Thymus (tissue), 11 donors: ENCODE results near the gene XRCC3. TPM values are rescaled to one million over a fixed set of nuclear protein-coding genes. Genes with fewer than 3 reads are reported as not detected.

Experiments
- DNase-seq, 9 donors: peaks; one replicate each; pipeline ENCODE4 v3.0.0-alpha.2; 2013; ENCODE audit warnings: low spot score in 9 of 9, low read depth in 6 of 9, missing footprints in 1 of 9
- H3K27ac ChIP-seq, 2 donors: one replicate each; pipeline ENCODE4 v1.5.1; 2013; ENCODE audit warnings: control low read depth in 1 of 2, low read depth in 1 of 2, low read length in 1 of 2, mild to moderate bottlenecking in 1 of 2, moderate library complexity in 1 of 2
- H3K27me3 ChIP-seq, 2 donors: one replicate each; pipeline ENCODE4 v1.5.1; 2013; ENCODE audit warnings: low read length in 1 of 2; ENCODE audit not compliant: control insufficient read depth in 2 of 2, insufficient read depth in 1 of 2
- H3K36me3 ChIP-seq, 2 donors: one replicate each; pipeline ENCODE4 v1.5.1; 2013; ENCODE audit warnings: low read length in 1 of 2, mild to moderate bottlenecking in 1 of 2, moderate library complexity in 1 of 2; ENCODE audit not compliant: control insufficient read depth in 2 of 2, insufficient read depth in 2 of 2
- H3K4me1 ChIP-seq, 2 donors: one replicate each; pipeline ENCODE4 v1.5.1; 2013; ENCODE audit warnings: low read length in 2 of 2; ENCODE audit not compliant: control insufficient read depth in 2 of 2, insufficient read depth in 2 of 2
- H3K4me3 ChIP-seq, 2 donors: one replicate each; pipeline ENCODE4 v1.5.1; 2013; ENCODE audit warnings: low read length in 2 of 2, control low read depth in 1 of 2, mild to moderate bottlenecking in 1 of 2
- H3K9me3 ChIP-seq, 2 donors: one replicate each; pipeline ENCODE4 v1.5.1; 2013; ENCODE audit warnings: low read length in 1 of 2, mild to moderate bottlenecking in 1 of 2; ENCODE audit not compliant: control insufficient read depth in 2 of 2, insufficient read depth in 1 of 2
- WGBS: extraction: QIAGEN DNeasy Blood & Tissue Kit; methylation state at CpG from one replicate; pipeline ENCODE4 v1.1.7; 2013; 5-methylcytosine and 5-hydroxymethylcytosine counted together
- polyA plus RNA-seq: library from polyadenylated mRNA; stranded (reverse); fragments of 200-250 nt; gene quantifications from one replicate; pipeline ENCODE4 v1.2.3, GENCODE V29; 2013
- total RNA-seq: library from RNA; stranded (reverse); fragments of 120-200 nt; gene quantifications from one replicate; pipeline ENCODE4 v1.2.4, GENCODE V29; 2013
- donor health status: healthy.

XRCC3 gene
- total and polyA plus RNA-seq, 2 donors = 4.4 to 15.9 TPM

DNA sequence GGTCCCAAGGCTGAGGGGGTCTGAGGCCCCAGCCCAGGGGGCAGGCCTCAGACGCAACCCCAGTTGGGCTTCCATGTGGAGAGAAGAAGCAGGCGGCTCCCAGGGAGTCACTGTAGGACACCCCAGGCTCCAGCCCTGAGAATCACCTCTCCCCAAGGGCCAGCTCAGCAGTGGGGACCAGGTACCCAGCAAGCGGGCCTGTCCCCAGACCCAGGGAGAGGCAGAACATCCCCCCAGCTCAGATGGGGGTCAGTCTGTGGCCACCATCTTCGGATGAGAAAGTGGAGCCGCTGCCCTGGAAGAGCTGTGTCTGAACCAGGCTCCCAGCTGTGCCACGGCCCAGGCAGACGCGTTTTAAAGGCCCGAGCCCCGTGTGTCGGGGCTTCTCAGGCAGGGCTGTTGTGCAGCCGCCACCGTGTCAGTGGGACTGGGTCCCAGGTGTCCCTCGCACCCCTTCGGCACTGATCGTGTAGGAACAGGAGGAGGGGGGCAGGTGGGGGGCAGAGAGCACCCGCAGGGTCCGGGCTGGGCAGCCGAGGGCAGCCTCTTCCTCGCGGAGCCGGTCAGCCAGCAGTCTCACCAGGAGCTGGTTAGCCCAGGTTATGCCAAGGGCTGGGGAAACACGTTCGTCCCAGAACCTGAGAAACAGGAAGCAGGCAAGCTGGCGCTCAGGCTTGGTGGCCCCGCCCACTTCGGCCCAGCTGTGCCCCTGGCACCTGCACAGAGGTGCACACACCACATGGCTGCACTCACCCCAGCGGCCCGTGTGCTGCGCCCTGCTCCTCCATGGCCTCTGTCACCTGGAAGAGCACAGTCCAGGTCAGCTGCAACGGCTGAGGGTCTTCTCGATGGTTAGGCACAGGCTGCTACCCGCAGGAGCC lies 16.6 kb downstream of the XRCC3 start:
- H3K27ac ChIP-seq = peak overlapping the region in 1 of 2 donors; percentile 11
- H3K9me3 ChIP-seq = no peaks in the 10 kb centered on the region
- peak in 4 of 9 donors; percentile 33 to 65 (median 54) for DNase-seq
- 84% methylated on average over 33 of the region's 33 CpGs for WGBS
- H3K4me1 ChIP-seq = peaks cover 10 to 24% of the 10 kb centered on the region in 2 donors
- H3K27me3 ChIP-seq = no peaks in the 10 kb centered on the region
- no peak overlapping the region for H3K4me3 ChIP-seq
- peaks cover 85 to 88% of the 10 kb centered on the region in 2 donors for H3K36me3 ChIP-seq

DNA sequence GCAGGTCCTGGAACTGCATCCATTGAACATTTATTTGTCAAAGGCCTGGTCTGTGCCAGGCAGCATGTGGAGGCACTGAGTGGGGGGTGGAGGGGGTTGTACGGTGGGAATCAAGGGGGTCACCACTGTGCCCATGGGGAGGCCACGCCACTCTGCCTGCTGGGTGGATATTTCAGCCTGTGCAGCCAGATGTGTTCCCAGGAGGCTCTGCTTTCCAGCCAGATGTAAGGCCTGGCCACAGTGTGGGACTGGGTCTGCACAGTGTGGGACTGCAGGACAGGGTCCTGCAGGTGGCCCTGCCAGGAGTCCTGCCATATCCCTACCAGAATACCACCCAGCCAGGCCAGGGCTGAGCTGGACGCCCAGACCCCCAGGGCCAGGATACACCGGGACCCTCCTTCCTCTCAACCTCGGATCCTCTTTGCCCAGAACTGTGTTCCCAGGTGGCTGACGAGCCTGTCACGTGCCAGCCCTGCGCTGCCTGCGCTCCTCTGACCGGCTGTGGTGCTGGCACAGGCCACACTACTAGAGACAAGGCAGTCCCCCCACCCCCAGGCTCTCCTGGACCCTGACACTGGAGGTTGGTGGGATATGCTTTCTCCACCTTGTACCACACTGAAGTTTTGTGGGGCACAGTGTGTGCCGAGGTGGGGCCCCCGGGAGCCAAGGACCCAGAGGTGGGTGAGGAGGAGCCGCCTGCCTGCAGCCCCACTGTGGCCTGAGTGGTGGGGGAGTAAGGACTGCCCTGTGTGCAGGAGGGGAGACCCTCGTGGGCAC lies 17.5 kb downstream of the XRCC3 start:
- H3K36me3 ChIP-seq = peaks cover 86 to 88% of the 10 kb centered on the region in 2 donors
- H3K27me3 ChIP-seq = no peaks in the 10 kb centered on the region
- H3K4me1 ChIP-seq = peaks cover 10 to 24% of the 10 kb centered on the region in 2 donors
- H3K9me3 ChIP-seq = no peaks in the 10 kb centered on the region
- no peak overlapping the region for H3K4me3 ChIP-seq
- 95% methylated on average over 14 of the region's 14 CpGs for WGBS
- DNase-seq = no peak
- no peak overlapping the region for H3K27ac ChIP-seq

- peaks cover 83 to 86% of the 10 kb centered on the region in 2 donors for H3K36me3 ChIP-seq
- WGBS = 91% methylated on average over 3 of the region's 3 CpGs
- peaks cover 10 to 24% of the 10 kb centered on the region in 2 donors for H3K4me1 ChIP-seq
- DNase-seq = no peak
- no peaks in the 10 kb centered on the region for H3K27me3 ChIP-seq
- no peaks in the 10 kb centered on the region for H3K9me3 ChIP-seq
- no peak overlapping the region for H3K27ac ChIP-seq
- no peak overlapping the region for H3K4me3 ChIP-seq
Observed at GRCh38 chr14:103697206-103697602, 18.0 kb downstream of the XRCC3 start.

- H3K36me3 ChIP-seq = peaks cover 82 to 86% of the 10 kb centered on the region in 2 donors
- H3K4me3 ChIP-seq = no peak overlapping the region
- WGBS = 76% methylated on average over 17 of the region's 17 CpGs
- no peaks in the 10 kb centered on the region for H3K9me3 ChIP-seq
- no peak for DNase-seq
- peak overlapping the region in 1 of 2 donors; percentile 23 for H3K27ac ChIP-seq
- H3K4me1 ChIP-seq = peaks cover 10 to 24% of the 10 kb centered on the region in 2 donors
- H3K27me3 ChIP-seq = no peaks in the 10 kb centered on the region
Observed at GRCh38 chr14:103696466-103697071, 18.7 kb downstream of the XRCC3 start.

DNA sequence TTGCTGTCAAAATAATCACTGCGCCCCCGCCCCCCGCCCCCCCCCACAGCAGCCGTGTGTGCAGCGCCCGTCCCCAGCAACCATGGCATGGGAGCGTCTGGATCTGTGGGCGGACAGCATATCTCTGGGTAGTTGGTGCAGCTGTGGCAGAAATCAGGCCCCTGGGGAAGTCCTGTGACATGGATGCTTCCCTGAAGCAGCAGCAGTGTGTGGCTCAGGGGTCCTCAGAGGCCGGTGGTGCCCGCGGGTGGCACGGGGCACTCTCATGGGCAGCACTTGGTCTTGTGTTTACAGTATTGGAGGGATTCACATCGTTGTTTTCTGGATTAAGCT lies 19.2 kb downstream of the XRCC3 start:
- Histone ChIP-seq H3K9me3 (no peaks in the 10 kb centered on the region), H3K27me3 (no peaks in the 10 kb centered on the region), H3K36me3 (peaks cover 77 to 82% of the 10 kb centered on the region in 2 donors), H3K4me3 (no peak overlapping the region), H3K4me1 (peaks cover 10 to 24% of the 10 kb centered on the region in 2 donors), H3K27ac (no peak overlapping the region)
- DNase-seq = no peak
- WGBS = 77% methylated on average over 13 of the region's 13 CpGs

- no peak overlapping the region for H3K4me3 ChIP-seq
- no peak for DNase-seq
- 93% methylated on average over 14 of the region's 14 CpGs for WGBS
- H3K27me3 ChIP-seq = no peaks in the 10 kb centered on the region
- no peaks in the 10 kb centered on the region for H3K9me3 ChIP-seq
- H3K4me1 ChIP-seq = peaks cover 10 to 24% of the 10 kb centered on the region in 2 donors
- no peak overlapping the region for H3K27ac ChIP-seq
- peaks cover 72 to 77% of the 10 kb centered on the region in 2 donors for H3K36me3 ChIP-seq
Observed at GRCh38 chr14:103695296-103696069, 19.8 kb downstream of the XRCC3 start.

DNA sequence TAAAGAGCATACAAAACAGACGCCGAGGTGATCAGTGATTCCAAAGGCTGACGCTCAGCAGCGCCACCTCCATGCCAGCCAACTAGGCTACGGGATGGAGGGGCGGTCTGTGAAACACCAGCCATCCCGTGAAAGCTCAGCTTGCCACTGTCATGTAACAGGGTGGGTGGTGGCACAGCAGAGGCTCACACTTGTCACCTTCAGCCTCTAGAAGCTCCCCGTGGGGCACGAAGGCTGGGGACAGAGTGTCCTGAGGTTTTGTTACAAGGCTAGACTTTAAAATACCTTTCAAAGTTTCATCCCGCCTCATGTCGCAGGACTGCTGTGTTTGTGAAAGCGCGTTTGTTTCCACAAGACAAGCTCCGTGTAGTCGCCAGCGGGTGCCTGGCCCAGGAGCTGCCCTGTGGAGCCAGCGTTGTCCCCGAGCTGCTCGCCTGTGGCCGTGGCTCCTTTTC lies 20.7 kb downstream of the XRCC3 start:
- 97% methylated on average over 20 of the region's 20 CpGs for WGBS
- no peak for DNase-seq

DNA sequence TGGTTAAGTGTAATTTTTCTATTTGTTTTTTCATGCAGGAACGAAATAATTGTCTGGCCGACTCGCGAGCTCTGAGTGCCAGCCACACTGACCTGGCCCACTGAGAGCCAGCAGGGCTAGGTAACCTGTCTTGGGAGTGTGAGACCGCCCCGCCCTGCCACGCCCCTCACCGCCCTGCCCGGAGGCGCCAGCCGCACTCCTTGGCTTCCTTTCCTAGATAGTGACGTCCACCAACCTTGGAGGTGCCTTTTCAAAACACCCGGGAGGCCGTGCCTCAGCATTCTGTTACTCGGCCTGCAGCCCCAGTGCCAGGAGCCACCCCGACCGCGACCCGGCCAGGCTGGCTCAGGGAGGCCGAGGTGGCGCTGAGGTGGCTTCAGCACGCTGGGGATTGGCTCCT lies 21.7 kb downstream of the XRCC3 start:
- H3K4me1 ChIP-seq = peaks cover 6 to 16% of the 10 kb centered on the region in 2 donors

More for the DNA sequence above, 20.7 kb downstream of the XRCC3 start:
- Histone ChIP-seq H3K27ac (no peak overlapping the region), H3K4me1 (peaks cover 10 to 24% of the 10 kb centered on the region in 2 donors), H3K36me3 (peaks cover 69 to 71% of the 10 kb centered on the region in 2 donors), H3K4me3 (no peak overlapping the region), H3K9me3 (no peaks in the 10 kb centered on the region), H3K27me3 (no peaks in the 10 kb centered on the region)

More for the DNA sequence above, 21.7 kb downstream of the XRCC3 start:
- WGBS = 97% methylated on average over 22 of the region's 22 CpGs
- no peaks in the 10 kb centered on the region for H3K27me3 ChIP-seq
- H3K4me3 ChIP-seq = no peak overlapping the region
- peaks cover 68 to 71% of the 10 kb centered on the region in 2 donors for H3K36me3 ChIP-seq
- DNase-seq = no peak
- H3K27ac ChIP-seq = no peak overlapping the region
- H3K9me3 ChIP-seq = no peaks in the 10 kb centered on the region
